Ureter (tissue), 1 donor: ENCODE measurements around the gene TSTD1. TPM values are rescaled to one million over a fixed set of nuclear protein-coding genes. Genes with fewer than 3 reads are reported as not detected.
"Not testable (repeated sequence)": the region's sequence is repeated elsewhere in the genome, so short reads cannot be mapped to it uniquely, and the experiment has no call there.

Experiments
- DNase-seq: peaks from one replicate; pipeline ENCODE4 v3.0.0-alpha.2; 2020; ENCODE audit warnings: low spot score
- total RNA-seq: library from RNA; stranded (reverse); gene quantifications from one replicate; pipeline ENCODE4 v1.2.4, GENCODE V29; 2023
- donor health status: DM: yes; HTN: yes; CAD: no.

The TSTD1 gene
- total RNA-seq, 1 donor from 2014 or later = 79.8 TPM

DNA sequence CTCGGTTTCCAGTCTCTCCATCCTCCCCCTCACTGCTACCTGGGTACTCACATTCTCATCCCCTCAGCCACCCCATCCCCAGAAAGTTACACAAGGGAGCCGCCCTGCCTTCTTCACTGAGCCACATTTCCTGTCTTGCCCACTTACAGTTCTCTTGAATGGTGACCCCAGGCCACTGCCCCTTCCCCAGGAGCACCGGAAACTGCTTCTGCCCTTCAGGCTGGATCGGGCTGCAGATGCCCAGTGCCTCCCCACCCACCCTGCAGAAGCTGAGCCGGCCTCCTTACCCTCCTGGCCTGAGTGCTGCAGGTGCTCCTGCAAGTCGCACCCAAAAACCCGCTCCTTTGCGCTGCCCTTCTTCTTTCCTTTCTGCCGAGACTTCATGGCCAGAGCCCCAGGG is 30.5 kb upstream of the TSTD1 start:
- no peak for DNase-seq

DNA sequence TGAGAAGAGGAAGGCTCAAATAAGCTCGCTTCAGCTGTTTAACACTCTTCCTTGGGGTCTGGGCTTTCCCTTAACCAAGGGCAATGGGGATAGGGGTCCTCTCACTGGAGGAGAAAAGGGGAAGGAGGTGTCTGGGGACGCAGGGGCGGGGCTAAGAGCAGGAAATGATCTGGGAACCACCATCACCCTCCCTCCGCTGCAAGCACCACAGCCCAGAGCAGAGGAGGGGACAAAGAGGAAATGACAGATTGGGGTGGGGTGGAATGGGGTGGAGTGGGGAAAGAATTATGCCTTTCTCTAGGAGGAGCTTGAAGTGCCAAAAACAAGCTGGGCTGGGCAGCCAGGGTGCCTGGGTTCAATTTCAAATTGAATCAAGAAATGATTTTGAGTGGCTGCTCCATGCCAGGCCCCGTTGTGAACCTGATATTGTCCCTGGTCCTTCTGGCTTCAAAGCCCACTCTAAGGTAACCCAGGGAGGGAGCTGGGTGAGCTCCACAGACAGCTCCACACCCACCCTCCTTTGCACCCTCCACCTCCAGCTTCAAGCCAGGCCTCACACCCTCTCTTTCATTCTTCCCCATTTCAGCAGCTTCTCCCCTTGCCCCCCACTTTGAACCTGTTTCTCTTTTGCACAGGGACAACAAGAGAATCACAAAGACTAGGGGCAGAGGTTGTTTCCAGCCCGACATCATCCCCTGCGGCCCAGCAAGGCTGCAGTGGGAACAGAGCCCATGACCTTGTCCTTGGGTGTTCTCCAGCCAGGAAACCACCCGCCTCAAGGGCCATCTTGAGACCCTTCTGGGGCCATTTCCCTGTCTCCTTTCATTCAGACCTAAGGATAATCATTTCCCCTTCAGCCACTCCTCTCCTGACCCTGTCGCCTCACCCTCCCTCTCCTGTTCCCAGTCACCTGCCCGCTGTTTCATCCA is 29.8 kb upstream of the TSTD1 start:
- peak; percentile 83 for DNase-seq

DNA sequence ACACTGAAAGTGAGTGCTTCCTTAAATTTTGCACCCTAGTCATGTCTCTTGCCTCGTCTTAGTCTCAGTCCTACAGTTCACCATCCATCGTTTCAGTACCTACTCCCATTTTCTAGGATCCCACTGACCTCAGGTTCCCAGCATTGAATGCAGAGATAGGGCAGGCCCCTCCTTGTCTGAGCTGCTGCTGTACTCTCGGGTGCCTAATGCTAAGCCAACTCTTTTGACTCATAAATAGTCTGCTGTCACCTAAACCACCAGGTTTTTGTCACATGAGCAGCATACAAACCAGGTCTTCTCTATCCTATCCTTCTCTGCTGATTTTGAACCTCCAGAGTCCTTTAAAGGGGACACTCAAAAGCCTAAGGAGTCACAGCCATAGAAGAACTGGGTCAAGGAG is 27.9 kb upstream of the TSTD1 start:
- DNase-seq = no peak

DNA sequence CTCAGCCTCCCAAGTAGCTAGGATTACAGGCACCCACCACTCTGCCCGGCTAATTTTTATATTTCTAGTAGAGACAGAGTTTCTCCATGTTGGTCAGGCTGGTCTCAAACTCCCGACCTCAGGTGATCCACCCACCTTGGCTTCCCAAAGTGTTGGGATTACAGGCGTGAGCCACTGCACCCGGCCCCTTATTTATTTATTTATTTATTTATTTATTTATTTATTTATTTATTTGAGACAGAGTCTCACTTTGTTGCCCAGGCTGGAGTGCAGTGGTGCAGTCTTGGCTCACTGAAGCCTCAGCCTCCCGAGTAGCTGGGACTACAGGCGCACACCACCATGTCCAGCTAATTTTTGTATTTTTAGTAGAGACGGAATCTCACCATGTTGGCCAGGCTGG is 26.9 kb upstream of the TSTD1 start:
- DNase-seq = not testable (repeated sequence)

DNA sequence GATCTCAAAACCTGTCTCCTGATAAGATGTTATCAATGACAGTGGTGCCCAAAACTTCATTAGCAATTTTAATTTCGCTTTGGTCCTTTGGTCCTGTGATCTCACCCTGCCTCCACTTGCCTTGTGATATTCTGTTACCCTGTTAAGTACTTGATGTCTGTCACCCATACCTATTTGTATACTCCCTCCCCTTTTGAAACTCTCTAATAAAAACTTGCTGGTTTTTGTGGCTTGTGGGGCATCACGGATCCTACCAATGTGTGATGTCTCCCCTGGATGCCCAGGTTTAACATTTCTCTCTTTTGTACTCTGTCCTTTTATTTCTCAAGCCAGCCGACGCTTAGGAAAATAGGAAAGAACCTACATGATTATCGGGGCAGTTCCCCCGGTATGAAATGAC is 25.2 kb upstream of the TSTD1 start:
- DNase-seq = not testable (repeated sequence)

DNA sequence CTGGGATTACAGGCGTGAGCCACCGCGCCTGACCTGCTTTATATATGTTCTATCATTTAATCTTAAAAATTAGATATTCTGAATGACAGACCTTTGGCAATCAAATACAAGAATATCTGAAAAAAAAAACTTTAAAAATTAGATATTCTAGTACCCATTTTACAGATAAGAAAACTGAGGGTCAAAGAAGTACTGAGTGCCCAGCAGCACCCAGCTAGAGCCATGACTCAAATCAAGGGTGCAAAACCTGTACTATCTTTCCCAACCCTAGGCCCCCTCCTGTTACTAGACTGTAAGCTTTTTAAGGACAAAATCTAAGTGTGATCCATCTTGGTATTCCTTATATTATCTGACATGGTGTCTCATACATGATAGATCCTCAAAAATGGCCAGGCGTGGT is 22.7 kb upstream of the TSTD1 start:
- no peak for DNase-seq

DNA sequence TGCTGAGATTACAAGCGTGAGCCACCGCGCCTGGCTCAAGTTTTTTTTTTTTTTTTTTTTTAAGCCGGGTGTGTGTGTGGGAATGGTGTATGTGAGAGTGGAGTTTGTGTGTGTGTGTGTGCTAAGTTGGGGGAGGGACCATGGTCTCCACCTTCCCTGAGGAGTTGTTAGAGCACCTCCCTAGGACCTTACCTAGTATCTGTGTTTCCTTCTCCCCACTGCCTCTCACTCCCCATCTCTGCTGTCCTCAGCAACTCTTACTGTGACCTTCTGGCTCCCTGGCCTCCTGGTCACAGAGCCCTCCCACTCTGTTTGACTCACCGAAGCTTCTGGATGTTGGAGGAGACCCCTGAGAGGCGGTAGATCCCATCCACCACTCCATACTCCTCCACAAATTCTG is 20.5 kb upstream of the TSTD1 start:
- DNase-seq = no peak

DNA sequence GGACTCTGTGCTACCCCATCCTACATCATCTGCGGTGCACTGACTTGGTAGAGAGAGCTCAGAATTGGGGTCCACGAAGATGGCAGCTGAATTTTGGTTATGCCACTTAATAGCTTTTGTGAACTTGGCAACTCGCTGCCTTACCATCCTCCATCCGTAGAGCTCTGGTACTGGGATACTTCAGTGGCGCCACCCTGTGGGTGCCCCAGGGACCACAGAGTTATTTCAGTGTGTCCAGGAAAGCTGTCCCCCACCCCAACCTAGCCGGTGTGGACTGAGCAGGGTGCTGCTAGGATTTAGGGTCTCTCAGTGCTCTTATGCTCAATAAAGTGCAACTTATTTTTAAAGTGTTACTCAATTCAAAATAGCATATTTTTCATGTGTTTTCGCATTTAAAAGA is 16.0 kb upstream of the TSTD1 start:
- no peak for DNase-seq

DNA sequence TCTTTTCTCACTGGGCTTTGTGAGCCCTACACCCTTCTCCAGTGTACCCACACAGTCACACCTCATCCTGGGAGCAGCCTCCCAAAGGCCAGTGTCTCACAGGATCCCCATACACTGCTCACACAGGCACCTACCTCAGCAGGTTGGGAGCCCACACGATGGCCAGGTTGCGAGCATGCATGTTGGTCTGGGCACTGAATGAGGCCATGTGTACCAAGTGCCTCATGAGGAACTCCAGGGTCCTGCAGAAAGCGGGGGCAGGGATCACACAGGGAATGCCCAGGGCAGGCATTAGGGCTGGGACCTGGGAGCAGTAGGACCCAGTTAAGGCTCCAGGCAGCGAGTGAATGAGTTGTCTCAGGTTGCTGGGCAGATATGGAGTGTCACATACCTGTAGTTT is 15.5 kb upstream of the TSTD1 start:
- no peak for DNase-seq

DNA sequence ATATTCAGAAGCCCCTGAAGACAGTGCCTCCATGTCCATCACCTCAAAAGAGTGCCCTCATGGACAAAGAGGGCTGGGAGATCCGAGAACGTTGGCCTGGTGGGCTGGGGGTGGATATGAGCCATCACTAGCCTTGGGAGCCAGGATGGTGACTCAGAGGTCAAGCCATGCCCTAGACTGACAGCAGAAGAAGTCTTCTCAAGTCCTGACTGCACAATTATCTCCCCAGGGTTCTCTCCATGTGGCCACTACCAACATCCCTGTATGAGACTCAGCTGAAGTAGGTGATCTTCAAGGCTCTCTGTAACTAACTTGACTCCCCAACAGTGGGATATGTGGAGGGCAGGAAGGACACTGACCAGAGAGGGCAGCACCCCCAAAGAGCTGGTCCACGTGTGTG is 14.1 kb upstream of the TSTD1 start:
- no peak for DNase-seq

DNA sequence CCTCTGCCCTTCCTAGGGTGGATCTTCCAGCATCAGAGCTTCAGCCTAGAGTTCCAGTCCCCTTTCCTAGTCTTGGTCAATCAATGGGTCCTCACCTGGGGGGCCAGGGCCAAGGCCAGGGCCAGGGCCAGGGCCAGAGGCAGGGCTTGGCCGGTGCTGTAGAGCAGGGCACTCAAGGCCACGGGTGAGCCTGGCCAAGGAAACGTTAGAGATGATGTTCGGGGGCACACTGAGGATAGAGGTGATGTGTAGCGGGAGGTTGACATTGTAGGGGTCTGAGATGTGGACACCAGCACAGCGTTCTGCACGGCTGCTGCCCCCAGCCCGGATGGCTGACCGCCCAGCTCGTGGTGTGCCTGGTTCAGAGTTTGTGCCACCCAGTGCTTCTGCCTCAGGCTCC is 12.5 kb upstream of the TSTD1 start:
- DNase-seq = no peak

DNA sequence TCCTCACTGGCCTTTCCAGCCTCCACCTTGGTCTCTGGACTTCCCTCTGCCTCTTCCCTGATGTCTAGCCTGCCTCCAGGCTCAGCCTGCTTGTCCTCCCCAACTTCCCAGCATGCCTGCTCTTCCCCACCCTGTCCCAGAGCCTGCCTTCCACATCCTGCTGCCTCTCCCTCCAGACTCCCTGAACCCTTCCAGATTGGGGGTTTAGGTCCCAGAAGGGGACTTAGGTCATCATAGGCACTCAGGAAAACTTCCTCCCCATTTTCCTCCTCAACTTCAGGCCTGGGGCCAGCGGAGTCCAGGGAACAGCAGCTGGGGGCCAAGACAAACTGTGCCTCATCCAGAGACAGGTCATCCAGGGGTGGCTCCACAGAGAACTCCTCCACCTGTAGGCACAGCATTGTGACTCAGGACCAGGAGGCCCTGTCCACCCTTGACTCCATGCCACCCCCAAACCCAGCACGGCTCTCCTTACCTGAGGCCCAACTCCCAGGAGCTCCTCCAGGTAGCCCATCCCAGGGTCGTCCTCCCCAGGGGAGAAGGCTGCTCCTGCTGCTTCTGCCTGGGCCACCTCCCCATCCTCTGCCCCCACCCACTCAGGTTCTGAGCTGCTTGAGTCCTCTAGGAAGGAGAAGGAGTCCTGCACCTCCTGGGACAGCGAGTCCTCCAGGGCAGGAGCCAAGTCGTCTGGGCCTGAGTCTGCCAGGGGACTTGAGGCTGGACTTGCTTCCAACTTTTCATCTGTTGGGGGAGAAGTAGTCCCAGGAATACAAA is 10.4 kb upstream of the TSTD1 start:
- no peak for DNase-seq

DNA sequence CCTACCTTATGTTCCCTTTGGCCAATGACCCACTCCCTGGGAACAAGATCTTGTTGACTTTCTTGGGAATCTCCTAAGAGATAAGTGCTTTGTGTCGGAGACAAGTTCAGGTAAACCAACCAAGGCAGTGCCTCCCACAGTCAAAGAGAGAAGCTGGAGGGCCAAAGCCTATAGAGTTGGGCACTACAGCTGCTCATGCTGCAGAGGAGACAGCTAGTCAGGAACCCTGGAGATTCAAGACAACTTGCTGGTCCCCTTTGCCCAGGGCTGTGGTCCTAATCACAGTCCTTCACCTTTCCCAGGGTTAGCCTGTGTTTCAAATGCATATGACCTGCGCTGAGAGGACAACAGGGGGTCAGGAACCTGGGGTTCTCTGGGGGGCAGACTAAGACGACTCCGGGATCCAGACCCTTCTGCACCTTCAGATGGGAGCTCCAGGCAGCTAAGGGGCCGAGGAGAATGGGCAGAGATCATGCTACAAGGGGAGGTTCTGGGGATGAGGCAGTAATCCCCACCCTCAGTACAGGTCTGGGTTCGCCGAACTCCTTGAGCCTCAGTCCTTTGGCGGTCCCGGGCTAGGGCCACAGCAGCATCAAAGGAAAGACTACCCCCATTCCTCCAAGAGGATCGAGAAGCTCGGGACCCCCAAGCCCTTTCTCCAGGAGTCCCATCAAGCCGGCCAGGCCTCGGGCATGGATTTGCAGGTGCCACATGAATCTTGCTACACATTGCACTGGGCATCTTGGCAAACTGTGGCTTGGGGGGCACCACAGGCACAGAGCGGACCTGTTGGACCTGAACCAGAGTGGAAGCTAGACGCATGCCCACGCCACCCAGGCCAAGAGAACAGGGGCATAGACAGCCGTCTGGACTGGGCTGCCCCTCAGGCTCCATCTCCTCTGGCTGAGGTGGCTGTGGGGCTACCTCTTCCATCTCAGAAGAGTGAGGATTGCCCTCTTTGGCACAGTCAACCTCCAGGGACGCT is 9.0 kb upstream of the TSTD1 start:
- no peak for DNase-seq

DNA sequence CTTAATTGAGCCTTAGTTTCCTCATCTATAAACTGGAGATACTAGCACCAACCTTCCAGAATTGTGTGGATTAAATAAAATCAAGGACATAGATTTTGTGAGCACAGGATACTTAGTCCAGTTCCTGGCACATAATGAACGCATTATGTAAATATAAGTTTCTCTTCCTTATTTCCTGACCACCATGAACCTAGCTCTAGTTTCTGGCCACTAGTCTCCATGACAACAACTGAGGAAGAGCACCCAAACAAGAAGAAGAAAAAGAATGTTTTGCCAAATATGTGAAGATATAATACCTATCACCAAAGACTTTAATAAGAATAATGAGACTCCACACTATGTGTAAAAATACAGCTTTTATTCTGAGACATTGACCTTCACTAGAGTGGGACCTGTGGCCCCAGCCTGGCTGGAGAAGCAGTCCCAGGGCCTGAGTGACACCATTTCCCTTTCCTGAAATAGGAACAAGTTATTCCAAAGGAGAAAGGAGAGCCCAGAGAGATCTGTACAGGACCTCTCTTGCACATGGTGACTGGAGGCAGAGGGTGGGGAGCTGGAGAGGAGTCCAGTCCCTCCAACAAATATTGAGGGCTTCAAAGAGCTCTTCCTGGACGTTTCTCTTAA is 8.0 kb upstream of the TSTD1 start:
- DNase-seq = no peak

DNA sequence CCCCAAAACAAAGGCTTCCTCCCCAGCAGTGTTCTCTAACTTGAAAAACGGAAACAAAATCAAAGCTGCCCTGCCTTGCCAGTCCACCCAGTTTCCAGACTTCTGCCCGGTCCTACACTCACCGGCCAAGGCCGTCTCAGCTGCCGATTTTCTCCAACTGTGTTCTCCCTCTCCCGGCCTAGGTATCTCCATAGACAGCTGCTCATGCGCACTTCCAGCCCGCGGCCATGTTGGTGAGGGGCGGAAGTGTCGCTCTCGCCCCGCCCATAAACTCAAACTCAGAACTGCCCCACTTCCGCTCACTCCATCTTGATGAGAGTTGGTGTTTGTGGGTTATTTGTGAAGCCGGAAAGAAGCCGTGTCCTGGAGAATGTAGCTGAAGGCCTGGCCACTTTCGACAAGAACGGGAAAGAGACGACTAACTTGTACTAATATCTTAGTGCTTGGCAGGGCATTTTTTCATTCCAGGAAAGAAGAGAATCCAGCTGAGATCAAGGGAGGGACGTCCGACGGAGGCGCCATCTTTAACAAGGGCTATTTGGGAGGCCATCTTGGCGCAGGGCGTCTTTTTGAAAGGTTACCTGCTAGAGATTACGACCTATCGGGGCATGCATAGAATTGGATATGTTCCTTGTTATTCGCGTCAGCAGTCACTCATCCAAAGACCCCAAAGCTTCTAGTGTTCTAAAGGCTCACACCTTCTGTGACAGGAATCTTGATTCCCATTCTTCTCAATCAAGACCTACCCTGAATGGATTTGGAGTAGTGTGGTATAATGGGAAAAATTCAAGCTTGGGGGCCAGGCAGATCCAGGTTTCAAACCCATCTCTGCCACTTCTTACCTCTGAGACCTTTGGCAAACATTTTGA is 7.2 kb upstream of the TSTD1 start, which contains the start of gene USF1:
TSS of gene USF1 (minus strand) at position 242 of the 869 bp plus-strand sequence. CDS start 2,702 bp downstream, outside the sequence.
- DNase-seq = peak; percentile 96

DNA sequence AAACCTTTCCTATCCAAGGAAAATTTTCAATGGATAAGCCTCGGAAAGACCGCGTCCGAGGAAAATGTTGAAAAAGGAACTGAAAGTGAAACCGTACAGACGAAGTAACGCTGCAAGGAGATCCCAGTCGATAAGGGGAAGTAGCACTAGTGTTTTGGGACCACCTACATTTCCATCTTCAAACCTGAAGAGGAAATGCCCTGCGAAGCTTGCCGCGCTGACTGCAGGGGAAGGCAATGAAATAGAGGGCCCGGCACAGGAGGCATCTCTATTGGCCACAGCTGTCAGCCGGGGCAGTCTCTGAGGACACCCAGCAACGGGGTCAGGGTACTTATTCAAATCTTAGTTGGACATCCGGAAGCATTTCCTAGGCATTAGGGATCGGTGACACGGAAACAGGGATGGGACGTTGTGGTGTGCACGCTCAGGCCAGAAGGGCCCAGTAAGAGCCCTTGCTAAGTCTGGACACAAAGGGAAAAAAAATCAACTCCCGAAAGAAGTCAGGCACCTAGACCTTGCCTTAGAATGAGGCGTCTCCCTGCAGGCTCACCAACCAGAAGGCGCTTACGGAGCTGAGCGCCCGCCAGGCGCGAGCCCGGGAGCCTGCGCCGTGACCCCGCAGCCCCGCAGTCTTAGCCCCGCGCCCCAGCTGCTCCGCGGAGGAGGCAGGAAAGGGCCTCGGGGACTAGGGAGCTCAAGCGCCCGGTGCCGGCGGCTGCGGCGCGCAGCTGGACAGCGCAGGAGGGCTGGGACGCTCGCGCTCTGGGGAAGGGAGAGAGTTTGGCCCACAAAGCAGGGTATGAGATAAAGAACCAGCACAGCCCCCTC is 6.4 kb upstream of the TSTD1 start:
- peak; percentile 67 for DNase-seq

DNA sequence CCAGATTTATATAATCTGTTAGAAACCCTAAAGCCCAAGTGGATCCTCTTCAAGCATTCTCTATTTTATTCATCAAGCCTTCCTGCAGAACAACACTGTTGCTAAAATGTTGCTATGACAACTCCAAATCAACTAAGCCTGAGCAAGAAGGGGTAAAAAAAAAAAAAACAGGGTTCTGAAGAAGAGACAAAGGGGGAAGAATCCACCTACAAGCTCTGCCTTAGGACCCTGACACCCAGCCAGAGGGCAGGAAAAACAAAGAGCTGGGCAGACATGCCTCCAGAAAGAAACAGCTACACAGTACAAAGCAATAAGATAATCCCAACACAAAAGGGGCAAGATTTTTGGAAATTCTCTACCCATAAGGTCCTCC is 5.8 kb upstream of the TSTD1 start:
- DNase-seq = no peak

DNA sequence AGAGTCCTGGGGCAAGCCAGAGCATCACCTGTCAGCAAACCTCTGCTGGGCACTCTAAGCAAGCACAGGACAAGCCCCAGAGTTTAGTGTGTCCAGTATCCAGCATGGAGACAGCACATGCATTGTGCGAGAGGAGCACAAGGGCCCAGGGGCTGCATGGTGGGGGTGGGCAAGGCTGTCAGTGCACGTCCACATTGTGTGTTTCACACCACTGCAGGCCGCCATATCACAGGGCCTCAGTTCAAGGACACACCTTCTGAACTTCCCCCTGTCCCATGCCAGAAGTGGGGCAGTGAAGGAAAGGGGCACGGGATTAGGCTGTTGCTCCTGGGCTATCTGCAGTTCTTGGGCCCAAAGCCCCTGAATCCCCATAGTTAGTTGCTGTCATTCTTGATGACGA is 782 bp upstream of the TSTD1 start:
- DNase-seq = no peak

DNA sequence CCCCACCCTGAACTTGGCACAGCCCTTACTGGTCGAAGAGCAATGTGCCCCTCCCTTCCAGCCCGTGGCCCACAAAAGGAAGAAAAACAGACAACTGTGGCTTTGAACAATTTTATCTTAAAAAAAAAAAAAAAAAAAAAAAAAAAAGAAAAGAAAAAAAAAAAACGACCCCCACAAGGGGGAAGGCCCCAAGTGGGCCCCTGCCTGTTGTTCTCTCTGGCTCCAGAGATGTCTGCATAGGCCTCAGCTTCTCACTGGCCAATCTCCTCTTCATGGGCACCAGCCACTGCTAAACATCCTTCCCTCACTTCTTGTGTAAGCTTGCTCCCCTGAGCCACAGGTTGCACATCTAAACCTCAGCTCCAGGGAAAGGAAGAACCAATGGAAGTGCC is 386 bp upstream of the TSTD1 start:
- DNase-seq = no peak
